ENCODE results near the gene DLST. TPM values are rescaled to one million over a fixed set of nuclear protein-coding genes. Genes with fewer than 3 reads are reported as not detected.

The DLST gene
- total and polyA plus RNA-seq, 2 of the 4 experiments (the other 2 are of a cell fraction) = 58.6 to 119 TPM

DNA sequence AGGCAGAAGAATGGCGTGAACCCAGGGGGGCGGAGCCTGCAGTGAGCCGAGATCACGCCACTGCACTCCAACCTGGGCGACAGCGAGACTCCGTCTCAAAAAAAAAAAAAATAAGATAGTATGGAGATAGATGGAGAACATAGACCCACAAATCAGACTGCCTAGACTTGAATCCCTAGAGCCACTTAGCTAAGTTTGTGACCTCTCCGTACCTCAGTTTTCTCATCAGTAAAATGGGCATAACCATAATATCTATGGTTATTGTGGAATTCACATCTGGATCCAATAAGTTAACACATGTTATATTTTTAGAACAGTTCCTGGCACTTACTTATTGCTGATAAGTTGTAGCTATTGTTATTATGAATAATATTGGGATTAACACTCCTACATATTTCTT lies 13.0 kb upstream of the DLST start:
- Histone ChIP-seq H2BK120ac (ENCODE audit: low read depth, low read length) (no peak overlapping the region), H3K79me1 (ENCODE audit: low read depth in 1 of 2, low read length in 2 of 2) (no peaks in the 10 kb centered on the region), H3K9ac (ENCODE audit: low read depth, low read length) (no peak overlapping the region), H4K8ac (ENCODE audit: low read depth in 2 of 2, low read length in 2 of 2) (no peak overlapping the region), H3K23ac (ENCODE audit: low read depth, low read length) (no peak overlapping the region), H4K5ac (ENCODE audit: low read depth, low read length) (no peak overlapping the region), H3K56ac (ENCODE audit: extremely low read depth, insufficient read depth, low read length) (no peak overlapping the region), H4K91ac (ENCODE audit: insufficient read depth, low read depth, low read length) (no peak overlapping the region), H2AK9ac (replicated peaks; ENCODE audit: low read depth, low read length, poor library complexity) (no peak overlapping the region), H4K20me1 (ENCODE audit: insufficient read depth, low read length) (no peaks in the 10 kb centered on the region), H3K4me1 (ENCODE audit: control insufficient read depth, insufficient read depth, low read length) (no peaks in the 10 kb centered on the region), H3K4me3 (ENCODE audit: insufficient read depth, low read depth, low read length) (no peak overlapping the region), H3K9me1 (ENCODE audit: insufficient read depth, low read length) (no peaks in the 10 kb centered on the region), H3K9me3 (ENCODE audit: control insufficient read depth, insufficient read depth, low read length) (no peaks in the 10 kb centered on the region), H3K18ac (ENCODE audit: low read depth, low read length) (no peak overlapping the region), H2BK20ac (ENCODE audit: low read depth, low read length) (no peak overlapping the region), H3K27me3 (ENCODE audit: control insufficient read depth, insufficient read depth, low read length) (peaks cover 10% of the 10 kb centered on the region), H3K36me3 (ENCODE audit: control insufficient read depth, insufficient read depth, low read length) (no peaks in the 10 kb centered on the region), H3K27ac (ENCODE audit: insufficient read depth, low read length) (no peak overlapping the region), H3K4me2 (ENCODE audit: low read depth, low read length) (no peak overlapping the region), H2AFZ (replicated peaks; ENCODE audit: low read length, poor library complexity) (no peak overlapping the region), H3K4ac (ENCODE audit: low read depth, low read length) (no peak overlapping the region), H3K14ac (replicated peaks; ENCODE audit: low read depth, low read length) (no peak overlapping the region), H2BK15ac (ENCODE audit: low read depth, low read length) (no peak overlapping the region), H2AK5ac (ENCODE audit: low read depth, low read length) (no peak overlapping the region), H2BK5ac (ENCODE audit: low read depth, low read length, poor library complexity, severe bottlenecking) (no peak overlapping the region)
- TF ChIP-seq MAZ (IDR thresholded peaks at IDR 0.05; ENCODE audit: borderline replicate concordance, low read depth, low read length) (no peak), MAFK (IDR thresholded peaks at IDR 0.05; ENCODE audit: low read depth, low read length) (no peak), POLR2A (IDR thresholded peaks at IDR 0.05; ENCODE audit: low read depth, low read length) (no peak)
- no peak for ATAC-seq (ENCODE audit: low read depth)
- ChIA-PET POLR2A (ENCODE audit: unreplicated experiment) (no interaction called here), CTCF (interaction anchor here (0.7 kb wide), 1 partner anchor 296 kb away, joined by 6 read pairs; no protein-coding TSS in a partner anchor)
- BruUV-seq (replicated peaks) = no TSS peak
- WGBS, 2 experiments (ENCODE audit: extremely low coverage in 2 of 2, insufficient read length in 1 of 2) = 100% methylated on average over 1 of the region's 8 CpGs; no CpG with 5 or more reads in 1 of the 2 experiments
- intact Hi-C loops (cut with micrococcal nuclease) (no loop called here), dilution Hi-C loops (cut with HindIII; ENCODE audit: low sequenced_read_pairs, unreplicated experiment) (no loop called here), in situ Hi-C loops (cut with MboI; ENCODE audit: low sequenced_read_pairs) (no loop called here)
- DNase-seq = no peak

Data from IMR-90 (cell line).